Measurements from ENCODE around the gene CETP. TPM values are rescaled to one million over a fixed set of nuclear protein-coding genes. Genes with fewer than 3 reads are reported as not detected.
"Not testable (repeated sequence)": the region's sequence is repeated elsewhere in the genome, so short reads cannot be mapped to it uniquely, and the experiment has no call there.

The CETP gene
- total RNA-seq, 1 donor from 2014 or later, result 0.13 TPM

DNA sequence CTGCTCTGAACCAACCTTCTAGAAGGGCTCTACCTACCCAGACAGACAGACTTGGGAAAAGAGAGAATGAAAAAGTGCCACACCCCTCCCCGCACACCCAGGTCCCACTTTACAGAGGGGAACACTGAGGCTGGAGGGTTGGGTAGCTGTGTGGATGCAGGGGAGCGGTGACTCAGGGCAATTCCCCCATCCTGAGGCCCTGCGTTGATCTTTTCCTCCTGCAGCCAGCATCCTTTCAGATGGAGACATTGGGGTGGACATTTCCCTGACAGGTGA, 10.0 kb downstream of the CETP start:
- H3K27me3 Mint-ChIP-seq (ENCODE audit: low read depth), result peaks cover 14% of the 10 kb centered on the region
- H3K9me3 Mint-ChIP-seq, result no peaks in the 10 kb centered on the region
- TF ChIP-seq, protein P1, sequence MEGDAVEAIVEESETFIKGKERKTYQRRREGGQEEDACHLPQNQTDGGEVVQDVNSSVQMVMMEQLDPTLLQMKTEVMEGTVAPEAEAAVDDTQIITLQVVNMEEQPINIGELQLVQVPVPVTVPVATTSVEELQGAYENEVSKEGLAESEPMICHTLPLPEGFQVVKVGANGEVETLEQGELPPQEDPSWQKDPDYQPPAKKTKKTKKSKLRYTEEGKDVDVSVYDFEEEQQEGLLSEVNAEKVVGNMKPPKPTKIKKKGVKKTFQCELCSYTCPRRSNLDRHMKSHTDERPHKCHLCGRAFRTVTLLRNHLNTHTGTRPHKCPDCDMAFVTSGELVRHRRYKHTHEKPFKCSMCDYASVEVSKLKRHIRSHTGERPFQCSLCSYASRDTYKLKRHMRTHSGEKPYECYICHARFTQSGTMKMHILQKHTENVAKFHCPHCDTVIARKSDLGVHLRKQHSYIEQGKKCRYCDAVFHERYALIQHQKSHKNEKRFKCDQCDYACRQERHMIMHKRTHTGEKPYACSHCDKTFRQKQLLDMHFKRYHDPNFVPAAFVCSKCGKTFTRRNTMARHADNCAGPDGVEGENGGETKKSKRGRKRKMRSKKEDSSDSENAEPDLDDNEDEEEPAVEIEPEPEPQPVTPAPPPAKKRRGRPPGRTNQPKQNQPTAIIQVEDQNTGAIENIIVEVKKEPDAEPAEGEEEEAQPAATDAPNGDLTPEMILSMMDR (IDR thresholded peaks at IDR 0.05; ENCODE audit: unreplicated experiment), result no peak
- H3K27ac Mint-ChIP-seq, result no peak overlapping the region
- no peaks in the 10 kb centered on the region for H3K4me1 Mint-ChIP-seq
- H3K4me3 Mint-ChIP-seq, result no peak overlapping the region
- no peak for DNase-seq (ENCODE audit: low spot score in 2 of 2, unreplicated experiment in 2 of 2)
- H3K36me3 Mint-ChIP-seq, result no peaks in the 10 kb centered on the region

DNA sequence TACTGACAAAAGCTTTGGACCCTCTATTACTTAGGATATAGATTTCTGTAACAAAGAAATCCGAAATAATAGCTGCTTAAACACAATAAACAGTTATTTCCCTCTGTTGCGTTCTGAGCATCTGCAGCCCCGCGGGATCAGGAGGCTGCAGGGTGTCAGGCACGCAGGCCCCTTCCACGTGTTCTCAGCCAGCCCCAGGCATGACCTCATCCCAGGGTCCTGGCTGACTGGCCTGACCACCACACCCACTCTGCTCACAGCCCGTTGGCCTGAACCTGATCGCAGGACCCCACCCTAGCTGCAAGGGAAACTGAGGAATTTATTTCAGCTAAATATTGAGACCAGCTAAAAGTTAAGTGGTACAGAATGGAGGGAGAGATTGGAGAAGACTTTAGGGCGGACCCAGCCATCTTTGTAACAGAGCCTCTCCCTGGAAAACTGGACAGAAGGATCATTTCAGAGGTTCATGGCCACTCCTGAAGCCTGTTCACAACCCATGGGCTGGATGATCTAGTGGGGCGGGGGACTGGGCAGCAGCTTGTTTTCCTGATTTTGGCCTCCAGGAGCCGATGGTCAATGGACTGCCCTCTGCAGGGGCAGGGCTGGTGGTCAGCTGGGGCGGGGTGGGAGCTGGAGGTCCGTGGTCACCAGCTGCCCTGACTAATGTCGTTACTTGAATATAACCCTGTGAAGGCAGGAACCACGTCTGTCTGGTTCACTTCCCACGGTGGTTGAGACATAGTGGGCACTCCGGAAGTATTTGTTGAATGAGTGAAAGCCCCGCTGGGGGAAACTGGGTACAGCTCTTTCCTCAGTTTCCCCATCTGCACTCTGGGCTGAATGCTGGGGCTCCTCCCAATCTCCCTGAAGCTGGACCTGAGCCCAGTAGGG, 10.9 kb downstream of the CETP start:
- no peak overlapping the region for H3K27ac Mint-ChIP-seq
- TF ChIP-seq, protein P1 (IDR thresholded peaks at IDR 0.05; ENCODE audit: unreplicated experiment), result no peak
- H3K36me3 Mint-ChIP-seq, result no peaks in the 10 kb centered on the region

DNA sequence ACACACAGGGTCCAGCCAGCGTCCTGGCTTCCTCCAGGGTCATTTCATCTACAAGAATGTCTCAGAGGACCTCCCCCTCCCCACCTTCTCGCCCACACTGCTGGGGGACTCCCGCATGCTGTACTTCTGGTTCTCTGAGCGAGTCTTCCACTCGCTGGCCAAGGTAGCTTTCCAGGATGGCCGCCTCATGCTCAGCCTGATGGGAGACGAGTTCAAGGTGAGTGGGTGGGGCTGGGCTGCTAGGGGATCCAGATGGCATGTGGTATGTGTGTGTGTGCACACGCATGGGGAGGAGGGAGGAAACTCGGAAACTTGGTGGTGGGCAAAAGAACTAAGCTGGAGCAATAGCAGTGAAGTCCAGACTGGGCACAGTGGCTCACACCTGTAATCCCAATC, 11.5 kb downstream of the CETP start:
- Mint-ChIP-seq H3K4me1 (no peaks in the 10 kb centered on the region), H3K9me3 (no peaks in the 10 kb centered on the region), H3K36me3 (no peaks in the 10 kb centered on the region), H3K27ac (no peak overlapping the region), H3K4me3 (no peak overlapping the region), H3K27me3 (ENCODE audit: low read depth) (peaks cover 14% of the 10 kb centered on the region)
- TF ChIP-seq, protein P1 (IDR thresholded peaks at IDR 0.05; ENCODE audit: unreplicated experiment), result no peak
- no peak for DNase-seq (ENCODE audit: low spot score in 2 of 2, unreplicated experiment in 2 of 2)

More for the DNA sequence above, 10.9 kb downstream of the CETP start:
- Mint-ChIP-seq H3K4me3 (no peak overlapping the region), H3K27me3 (ENCODE audit: low read depth) (peaks cover 14% of the 10 kb centered on the region), H3K9me3 (no peaks in the 10 kb centered on the region), H3K4me1 (no peaks in the 10 kb centered on the region)
- no peak for DNase-seq (ENCODE audit: low spot score in 2 of 2, unreplicated experiment in 2 of 2)

DNA sequence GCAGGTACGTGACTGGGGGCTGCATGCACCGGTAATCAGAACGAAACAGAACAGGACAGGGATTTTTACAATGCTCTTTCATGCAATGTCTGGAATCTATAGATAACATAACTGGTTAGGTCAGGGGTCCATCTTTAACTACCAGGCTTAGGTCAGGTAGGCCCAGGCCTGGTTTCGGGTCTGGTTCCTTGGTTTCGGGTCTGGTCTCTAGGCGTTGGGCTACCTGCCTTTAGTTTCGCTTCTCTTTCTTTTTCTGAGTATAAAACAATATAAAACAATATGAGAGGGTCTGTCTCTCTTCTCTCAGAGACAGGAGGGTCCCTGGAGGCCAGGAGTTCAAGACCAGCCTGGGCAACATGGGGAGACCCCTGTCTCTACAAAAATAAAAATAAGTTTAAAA, 12.1 kb downstream of the CETP start:
- H3K4me1 Mint-ChIP-seq; H3K36me3 Mint-ChIP-seq; H3K4me3 Mint-ChIP-seq; H3K9me3 Mint-ChIP-seq; H3K27ac Mint-ChIP-seq; DNase-seq (ENCODE audit: low spot score in 2 of 2, unreplicated experiment in 2 of 2): not testable (repeated sequence)
- H3K27me3 Mint-ChIP-seq (ENCODE audit: low read depth), result peaks cover 14% of the 10 kb centered on the region

DNA sequence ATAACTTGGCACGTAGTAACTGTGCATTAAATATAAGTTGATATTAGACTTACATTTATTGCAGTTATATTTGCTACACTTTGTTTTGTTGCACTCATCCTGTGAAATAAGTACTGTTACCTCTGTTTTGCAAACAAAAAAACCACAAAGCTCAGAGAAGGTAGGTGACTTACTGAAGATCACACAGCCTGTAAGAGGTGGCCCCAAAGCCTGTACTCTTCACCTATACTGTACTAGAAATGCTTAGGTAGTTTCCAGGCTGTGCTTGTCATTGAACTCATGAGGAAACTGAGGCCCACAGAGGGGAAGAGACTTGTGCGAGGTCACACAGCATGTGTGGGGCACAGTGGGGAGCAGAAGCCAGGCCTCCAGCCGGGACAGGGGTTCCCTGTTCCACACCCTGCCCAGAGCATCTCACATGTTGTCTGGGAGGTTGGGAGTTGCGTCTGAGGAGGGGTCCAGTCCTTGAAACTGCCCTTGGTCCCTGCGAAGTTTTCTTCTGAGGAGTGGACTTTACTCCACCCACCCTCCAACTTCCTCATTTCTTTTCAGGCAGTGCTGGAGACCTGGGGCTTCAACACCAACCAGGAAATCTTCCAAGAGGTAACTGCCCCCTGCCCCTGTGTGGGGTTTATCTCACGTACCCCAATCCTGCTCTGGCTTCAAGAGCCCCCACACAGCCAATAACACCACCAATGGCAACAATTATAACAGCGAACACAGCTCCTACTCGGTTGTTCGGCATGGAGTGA, 13.0 kb downstream of the CETP start:
- no peak for DNase-seq (ENCODE audit: low spot score in 2 of 2, unreplicated experiment in 2 of 2)
- no peak overlapping the region for H3K27ac Mint-ChIP-seq
- no peaks in the 10 kb centered on the region for H3K4me1 Mint-ChIP-seq
- peaks cover 14% of the 10 kb centered on the region for H3K27me3 Mint-ChIP-seq (ENCODE audit: low read depth)
- no peaks in the 10 kb centered on the region for H3K9me3 Mint-ChIP-seq
- H3K4me3 Mint-ChIP-seq, result no peak overlapping the region
- no peaks in the 10 kb centered on the region for H3K36me3 Mint-ChIP-seq
- TF ChIP-seq, protein P1 (IDR thresholded peaks at IDR 0.05; ENCODE audit: unreplicated experiment), result no peak

DNA sequence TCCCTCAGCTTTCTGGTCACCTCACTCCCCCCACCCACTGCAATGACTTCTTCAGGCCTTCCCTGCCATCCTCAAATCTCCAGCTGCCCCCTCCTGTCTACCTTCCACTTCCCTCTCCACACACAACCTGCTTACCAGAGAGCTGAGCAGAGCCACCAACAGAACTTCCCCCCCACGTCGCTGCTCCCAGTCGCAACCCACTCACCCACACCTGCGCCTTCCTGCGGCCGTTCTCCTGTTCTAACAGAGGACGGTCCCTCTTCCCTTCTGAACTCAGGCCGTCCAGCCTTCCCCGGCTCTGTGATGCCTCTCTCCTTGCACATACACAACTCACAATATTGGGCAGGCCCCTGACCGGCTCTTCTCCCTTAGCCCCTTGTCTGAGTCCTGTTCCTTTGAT, 14.0 kb downstream of the CETP start:
- no peaks in the 10 kb centered on the region for H3K4me1 Mint-ChIP-seq
- H3K36me3 Mint-ChIP-seq, result no peaks in the 10 kb centered on the region
- DNase-seq (ENCODE audit: low spot score in 2 of 2, unreplicated experiment in 2 of 2), result no peak
- TF ChIP-seq, protein P1 (IDR thresholded peaks at IDR 0.05; ENCODE audit: unreplicated experiment), result no peak
- no peak overlapping the region for H3K27ac Mint-ChIP-seq
- H3K27me3 Mint-ChIP-seq (ENCODE audit: low read depth), result peaks cover 14% of the 10 kb centered on the region
- no peak overlapping the region for H3K4me3 Mint-ChIP-seq
- H3K9me3 Mint-ChIP-seq, result peaks cover 3% of the 10 kb centered on the region
